SK-N-SH treated with all-trans-retinoic acid at 6 μM for 48 hours (cell line): ENCODE results near the gene KCNJ1.

Experiments used
- ATAC-seq: fragments of 200-7000 bp; cut with Tn5 transposase; 3 replicates; pipeline ENCODE4 v1.9.1; 2020; ENCODE audit warnings: mild to moderate bottlenecking, moderate library complexity
- ARNTL ChIP-seq: fragments of 450-650 bp; formaldehyde crosslinking; IDR thresholded peaks from 2 replicates; pipeline ENCODE4 v1.5.0; 2020; ENCODE audit warnings: low read depth, mild to moderate bottlenecking, moderate library complexity, borderline replicate concordance
- BACH2 ChIP-seq: fragments of 250-450 bp; sonication (Bioruptor Pico); IDR thresholded peaks from 2 replicates; pipeline ENCODE4 v1.9.0; 2021; ENCODE audit warnings: mild to moderate bottlenecking, borderline replicate concordance
- CSDC2 ChIP-seq: fragments of 250-450 bp; sonication (Bioruptor Pico); IDR thresholded peaks from 2 replicates; pipeline ENCODE4 v1.5.0; 2020; ENCODE audit warnings: mild to moderate bottlenecking, moderate library complexity
- ESRRG ChIP-seq: fragments of 250-450 bp; sonication (Bioruptor Pico); IDR thresholded peaks from 2 replicates; pipeline ENCODE4 v1.6.1; 2021; ENCODE audit warnings: mild to moderate bottlenecking
- GLIS3 ChIP-seq: fragments of 250-450 bp; sonication (Bioruptor Pico); IDR thresholded peaks from 2 replicates; pipeline ENCODE4 v1.5.0; 2020; ENCODE audit warnings: mild to moderate bottlenecking, moderate library complexity
- ISL1 ChIP-seq: fragments of 250-450 bp; sonication (Bioruptor Pico); IDR thresholded peaks from 2 replicates; pipeline ENCODE4 v2.1.2; 2022; ENCODE audit warnings: mild to moderate bottlenecking, moderate library complexity
- OSR1 ChIP-seq: fragments of 250-450 bp; sonication (Bioruptor Pico); IDR thresholded peaks from 2 replicates; pipeline ENCODE4 v1.8.0; 2022; ENCODE audit warnings: moderate library complexity, mild to moderate bottlenecking, inconsistent platforms
- PPARA ChIP-seq: fragments of 250-450 bp; sonication (Bioruptor Pico); IDR thresholded peaks from 2 replicates; pipeline ENCODE4 v1.5.0; 2020; ENCODE audit warnings: mild to moderate bottlenecking, borderline replicate concordance
- RARB ChIP-seq: fragments of 250-450 bp; sonication (Bioruptor Pico); IDR thresholded peaks from 2 replicates; pipeline ENCODE4 v1.8.0; 2021; ENCODE audit warnings: mild to moderate bottlenecking, moderate library complexity
- SNAI2 ChIP-seq: fragments of 250-450 bp; sonication (Bioruptor Pico); IDR thresholded peaks from 2 replicates; pipeline ENCODE4 v1.5.0; 2020; ENCODE audit warnings: mild to moderate bottlenecking, moderate library complexity
- TCF4 ChIP-seq: fragments of 250-450 bp; sonication (Bioruptor Pico); IDR thresholded peaks from 2 replicates; pipeline ENCODE4 v1.8.0; 2021; ENCODE audit warnings: mild to moderate bottlenecking, moderate library complexity, borderline replicate concordance
- TOX ChIP-seq: fragments of 250-450 bp; sonication (Bioruptor Pico); IDR thresholded peaks from 2 replicates; pipeline ENCODE4 v1.8.0; 2021; ENCODE audit warnings: mild to moderate bottlenecking, moderate library complexity, borderline replicate concordance
- ZFP3 ChIP-seq: fragments of 250-450 bp; sonication (Bioruptor Pico); IDR thresholded peaks from 2 replicates; pipeline ENCODE4 v1.5.0; 2020; ENCODE audit warnings: mild to moderate bottlenecking, moderate library complexity
- ZNF565 ChIP-seq: fragments of 450-650 bp; formaldehyde crosslinking; conservative IDR thresholded peaks from 2 replicates; pipeline ENCODE4 v1.5.0; 2020; ENCODE audit warnings: low read depth, mild to moderate bottlenecking, moderate library complexity
- ZNF70 ChIP-seq: fragments of 450-650 bp; formaldehyde crosslinking; IDR thresholded peaks from 2 replicates; pipeline ENCODE4 v1.5.0; 2020; ENCODE audit warnings: mild to moderate bottlenecking, moderate library complexity
- ZNF8 ChIP-seq: fragments of 450-650 bp; formaldehyde crosslinking; IDR thresholded peaks from 2 replicates; pipeline ENCODE4 v1.5.0; 2020; ENCODE audit warnings: mild to moderate bottlenecking, moderate library complexity
- TF ChIP-seq, protein P1 (sequence below): fragments of 250-450 bp; sonication (Bioruptor Pico); IDR thresholded peaks from 2 replicates; pipeline ENCODE4 v1.5.1; 2021; ENCODE audit warnings: mild to moderate bottlenecking, moderate library complexity
- TF ChIP-seq, protein P2 (sequence below): fragments of 250-450 bp; sonication (Bioruptor Pico); IDR thresholded peaks from 2 replicates; pipeline ENCODE4 v1.8.0; 2020; ENCODE audit warnings: mild to moderate bottlenecking, moderate library complexity, borderline replicate concordance
- TF ChIP-seq, protein P3 (sequence below): fragments of 250-450 bp; sonication (Bioruptor Pico); IDR thresholded peaks from 2 replicates; pipeline ENCODE4 v1.5.1; 2020; ENCODE audit warnings: low read depth, mild to moderate bottlenecking, moderate library complexity
- TF ChIP-seq, protein P4 (sequence below): fragments of 250-450 bp; sonication (Bioruptor Pico); IDR thresholded peaks from 2 replicates; pipeline ENCODE4 v1.8.0; 2021; ENCODE audit warnings: low read depth, mild to moderate bottlenecking, moderate library complexity, borderline replicate concordance
- TF ChIP-seq, protein P5 (sequence below): fragments of 250-450 bp; sonication (Bioruptor Pico); IDR thresholded peaks from 2 replicates; pipeline ENCODE4 v1.5.0; 2020; ENCODE audit warnings: mild to moderate bottlenecking, moderate library complexity

Gene KCNJ1

DNA sequence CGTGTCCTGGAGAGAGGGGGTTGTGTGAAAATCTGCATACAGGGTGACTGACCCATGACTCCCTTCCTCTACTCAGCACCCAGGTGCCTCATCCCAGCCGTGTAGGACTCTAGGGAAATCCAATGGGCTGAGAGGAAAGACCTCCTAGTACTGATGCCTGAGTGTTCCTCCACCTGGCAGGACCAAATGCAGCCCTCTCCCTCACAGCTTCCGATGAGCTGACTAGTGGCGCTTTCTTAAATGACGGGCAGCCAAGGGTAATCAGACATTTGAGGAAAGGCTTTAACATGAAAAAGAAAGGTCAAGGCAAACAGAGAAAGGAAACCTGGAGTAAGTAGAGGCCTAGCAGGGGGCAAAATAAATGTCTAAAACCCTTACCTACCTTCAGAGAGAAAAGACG, 5.0 kb upstream of the KCNJ1 start:
- no peak for ATAC-seq
- TF ChIP-seq RARB (no peak), BACH2 (CRISPR knock-in tag) (no peak), TCF4 (CRISPR knock-in tag) (no peak), PPARA (CRISPR knock-in tag) (no peak), ESRRG (CRISPR knock-in tag) (no peak), ARNTL (CRISPR knock-in tag) (no peak), OSR1 (CRISPR knock-in tag) (no peak), GLIS3 (no peak), ISL1 (CRISPR knock-in tag) (no peak)
- TF ChIP-seq, protein P1, sequence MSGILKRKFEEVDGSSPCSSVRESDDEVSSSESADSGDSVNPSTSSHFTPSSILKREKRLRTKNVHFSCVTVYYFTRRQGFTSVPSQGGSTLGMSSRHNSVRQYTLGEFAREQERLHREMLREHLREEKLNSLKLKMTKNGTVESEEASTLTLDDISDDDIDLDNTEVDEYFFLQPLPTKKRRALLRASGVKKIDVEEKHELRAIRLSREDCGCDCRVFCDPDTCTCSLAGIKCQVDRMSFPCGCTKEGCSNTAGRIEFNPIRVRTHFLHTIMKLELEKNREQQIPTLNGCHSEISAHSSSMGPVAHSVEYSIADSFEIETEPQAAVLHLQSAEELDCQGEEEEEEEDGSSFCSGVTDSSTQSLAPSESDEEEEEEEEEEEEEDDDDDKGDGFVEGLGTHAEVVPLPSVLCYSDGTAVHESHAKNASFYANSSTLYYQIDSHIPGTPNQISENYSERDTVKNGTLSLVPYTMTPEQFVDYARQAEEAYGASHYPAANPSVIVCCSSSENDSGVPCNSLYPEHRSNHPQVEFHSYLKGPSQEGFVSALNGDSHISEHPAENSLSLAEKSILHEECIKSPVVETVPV (CRISPR knock-in tag): no peak
- TF ChIP-seq, protein P2, sequence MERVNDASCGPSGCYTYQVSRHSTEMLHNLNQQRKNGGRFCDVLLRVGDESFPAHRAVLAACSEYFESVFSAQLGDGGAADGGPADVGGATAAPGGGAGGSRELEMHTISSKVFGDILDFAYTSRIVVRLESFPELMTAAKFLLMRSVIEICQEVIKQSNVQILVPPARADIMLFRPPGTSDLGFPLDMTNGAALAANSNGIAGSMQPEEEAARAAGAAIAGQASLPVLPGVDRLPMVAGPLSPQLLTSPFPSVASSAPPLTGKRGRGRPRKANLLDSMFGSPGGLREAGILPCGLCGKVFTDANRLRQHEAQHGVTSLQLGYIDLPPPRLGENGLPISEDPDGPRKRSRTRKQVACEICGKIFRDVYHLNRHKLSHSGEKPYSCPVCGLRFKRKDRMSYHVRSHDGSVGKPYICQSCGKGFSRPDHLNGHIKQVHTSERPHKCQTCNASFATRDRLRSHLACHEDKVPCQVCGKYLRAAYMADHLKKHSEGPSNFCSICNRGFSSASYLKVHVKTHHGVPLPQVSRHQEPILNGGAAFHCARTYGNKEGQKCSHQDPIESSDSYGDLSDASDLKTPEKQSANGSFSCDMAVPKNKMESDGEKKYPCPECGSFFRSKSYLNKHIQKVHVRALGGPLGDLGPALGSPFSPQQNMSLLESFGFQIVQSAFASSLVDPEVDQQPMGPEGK: no peak
- TF ChIP-seq, protein P3, sequence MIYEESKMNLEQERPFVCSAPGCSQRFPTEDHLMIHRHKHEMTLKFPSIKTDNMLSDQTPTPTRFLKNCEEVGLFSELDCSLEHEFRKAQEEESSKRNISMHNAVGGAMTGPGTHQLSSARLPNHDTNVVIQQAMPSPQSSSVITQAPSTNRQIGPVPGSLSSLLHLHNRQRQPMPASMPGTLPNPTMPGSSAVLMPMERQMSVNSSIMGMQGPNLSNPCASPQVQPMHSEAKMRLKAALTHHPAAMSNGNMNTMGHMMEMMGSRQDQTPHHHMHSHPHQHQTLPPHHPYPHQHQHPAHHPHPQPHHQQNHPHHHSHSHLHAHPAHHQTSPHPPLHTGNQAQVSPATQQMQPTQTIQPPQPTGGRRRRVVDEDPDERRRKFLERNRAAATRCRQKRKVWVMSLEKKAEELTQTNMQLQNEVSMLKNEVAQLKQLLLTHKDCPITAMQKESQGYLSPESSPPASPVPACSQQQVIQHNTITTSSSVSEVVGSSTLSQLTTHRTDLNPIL (CRISPR knock-in tag): no peak
- TF ChIP-seq, all 23 proteins: peak for 0

DNA sequence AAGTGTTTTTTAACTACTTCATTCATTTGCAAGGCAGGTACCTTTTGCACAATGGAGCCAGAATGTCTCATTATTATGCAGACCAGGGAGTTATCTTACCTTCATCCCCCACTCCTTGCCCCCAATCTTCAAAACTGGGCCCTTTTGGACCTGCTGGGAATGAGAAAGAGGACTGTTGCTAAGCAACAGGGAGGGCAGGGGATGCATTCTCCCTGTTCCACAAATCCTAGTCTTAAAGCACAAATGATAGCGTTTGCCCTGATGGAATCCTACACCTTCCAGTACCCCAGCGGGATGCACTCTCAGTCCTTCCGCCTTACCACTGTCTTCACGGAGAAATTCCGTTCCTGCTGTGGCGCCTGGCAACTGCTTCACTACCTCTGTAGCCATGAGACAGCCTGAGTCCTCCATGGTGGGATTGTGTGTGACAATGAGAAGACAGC, 4.1 kb upstream of the KCNJ1 start:
- TF ChIP-seq RARB (no peak), ZNF8 (CRISPR knock-in tag) (no peak), CSDC2 (CRISPR knock-in tag) (no peak), ARNTL (CRISPR knock-in tag) (no peak), ZFP3 (CRISPR knock-in tag) (no peak), SNAI2 (CRISPR knock-in tag) (no peak), ZNF565 (CRISPR knock-in tag) (no peak), ISL1 (CRISPR knock-in tag) (no peak), BACH2 (CRISPR knock-in tag) (no peak), ZNF70 (CRISPR knock-in tag) (no peak), PPARA (CRISPR knock-in tag) (no peak), TCF4 (CRISPR knock-in tag) (no peak), OSR1 (CRISPR knock-in tag) (no peak), ESRRG (CRISPR knock-in tag) (no peak), TOX (CRISPR knock-in tag) (no peak)
- TF ChIP-seq, protein P4, sequence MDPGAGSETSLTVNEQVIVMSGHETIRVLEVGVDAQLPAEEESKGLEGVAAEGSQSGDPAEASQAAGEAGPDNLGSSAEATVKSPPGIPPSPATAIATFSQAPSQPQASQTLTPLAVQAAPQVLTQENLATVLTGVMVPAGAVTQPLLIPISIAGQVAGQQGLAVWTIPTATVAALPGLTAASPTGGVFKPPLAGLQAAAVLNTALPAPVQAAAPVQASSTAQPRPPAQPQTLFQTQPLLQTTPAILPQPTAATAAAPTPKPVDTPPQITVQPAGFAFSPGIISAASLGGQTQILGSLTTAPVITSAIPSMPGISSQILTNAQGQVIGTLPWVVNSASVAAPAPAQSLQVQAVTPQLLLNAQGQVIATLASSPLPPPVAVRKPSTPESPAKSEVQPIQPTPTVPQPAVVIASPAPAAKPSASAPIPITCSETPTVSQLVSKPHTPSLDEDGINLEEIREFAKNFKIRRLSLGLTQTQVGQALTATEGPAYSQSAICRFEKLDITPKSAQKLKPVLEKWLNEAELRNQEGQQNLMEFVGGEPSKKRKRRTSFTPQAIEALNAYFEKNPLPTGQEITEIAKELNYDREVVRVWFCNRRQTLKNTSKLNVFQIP: no peak
- TF ChIP-seq, protein P2: no peak
- TF ChIP-seq, protein P5, sequence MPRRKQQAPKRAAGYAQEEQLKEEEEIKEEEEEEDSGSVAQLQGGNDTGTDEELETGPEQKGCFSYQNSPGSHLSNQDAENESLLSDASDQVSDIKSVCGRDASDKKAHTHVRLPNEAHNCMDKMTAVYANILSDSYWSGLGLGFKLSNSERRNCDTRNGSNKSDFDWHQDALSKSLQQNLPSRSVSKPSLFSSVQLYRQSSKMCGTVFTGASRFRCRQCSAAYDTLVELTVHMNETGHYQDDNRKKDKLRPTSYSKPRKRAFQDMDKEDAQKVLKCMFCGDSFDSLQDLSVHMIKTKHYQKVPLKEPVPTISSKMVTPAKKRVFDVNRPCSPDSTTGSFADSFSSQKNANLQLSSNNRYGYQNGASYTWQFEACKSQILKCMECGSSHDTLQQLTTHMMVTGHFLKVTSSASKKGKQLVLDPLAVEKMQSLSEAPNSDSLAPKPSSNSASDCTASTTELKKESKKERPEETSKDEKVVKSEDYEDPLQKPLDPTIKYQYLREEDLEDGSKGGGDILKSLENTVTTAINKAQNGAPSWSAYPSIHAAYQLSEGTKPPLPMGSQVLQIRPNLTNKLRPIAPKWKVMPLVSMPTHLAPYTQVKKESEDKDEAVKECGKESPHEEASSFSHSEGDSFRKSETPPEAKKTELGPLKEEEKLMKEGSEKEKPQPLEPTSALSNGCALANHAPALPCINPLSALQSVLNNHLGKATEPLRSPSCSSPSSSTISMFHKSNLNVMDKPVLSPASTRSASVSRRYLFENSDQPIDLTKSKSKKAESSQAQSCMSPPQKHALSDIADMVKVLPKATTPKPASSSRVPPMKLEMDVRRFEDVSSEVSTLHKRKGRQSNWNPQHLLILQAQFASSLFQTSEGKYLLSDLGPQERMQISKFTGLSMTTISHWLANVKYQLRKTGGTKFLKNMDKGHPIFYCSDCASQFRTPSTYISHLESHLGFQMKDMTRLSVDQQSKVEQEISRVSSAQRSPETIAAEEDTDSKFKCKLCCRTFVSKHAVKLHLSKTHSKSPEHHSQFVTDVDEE (CRISPR knock-in tag): no peak
- TF ChIP-seq, protein P1 (CRISPR knock-in tag): no peak
- ATAC-seq: no peak
